Measurements from ENCODE around the gene BRD4.
A peak's percentile ranks its signal among the peaks of the same experiment; 100 is the strongest.

Gene BRD4

DNA sequence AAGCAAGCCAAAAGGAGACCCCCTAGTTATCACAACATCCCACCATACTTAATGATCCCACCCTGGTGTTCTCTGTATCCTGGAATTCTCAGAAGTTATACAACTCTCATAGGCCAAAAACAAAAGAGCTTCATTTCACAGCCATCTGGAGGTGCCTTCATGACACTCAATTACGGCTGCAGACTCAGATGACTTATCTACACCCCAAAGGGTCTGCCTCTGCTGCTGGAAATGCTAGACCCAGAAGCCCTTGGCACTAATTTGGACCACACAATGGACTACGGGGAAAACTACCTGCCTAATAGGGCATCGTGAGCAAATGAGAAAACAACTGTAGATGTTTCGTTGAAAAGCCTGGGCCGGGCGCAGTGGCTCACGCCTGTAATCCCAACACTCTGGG is 40.2 kb downstream of the BRD4 start:
- ATAC-seq (no peak), DNase-seq (ENCODE audit: low spot score in 2 of 2) (no peak)
- H3K9me3 Mint-ChIP-seq = no peaks in the 10 kb centered on the region
- H3K27ac Mint-ChIP-seq = peak overlapping the region; percentile 58
- H3K4me1 Mint-ChIP-seq = peaks cover 99% of the 10 kb centered on the region
- H3K36me3 Mint-ChIP-seq = peaks cover 20% of the 10 kb centered on the region
- peak overlapping the region; percentile 34 for H3K4me3 Mint-ChIP-seq

DNA sequence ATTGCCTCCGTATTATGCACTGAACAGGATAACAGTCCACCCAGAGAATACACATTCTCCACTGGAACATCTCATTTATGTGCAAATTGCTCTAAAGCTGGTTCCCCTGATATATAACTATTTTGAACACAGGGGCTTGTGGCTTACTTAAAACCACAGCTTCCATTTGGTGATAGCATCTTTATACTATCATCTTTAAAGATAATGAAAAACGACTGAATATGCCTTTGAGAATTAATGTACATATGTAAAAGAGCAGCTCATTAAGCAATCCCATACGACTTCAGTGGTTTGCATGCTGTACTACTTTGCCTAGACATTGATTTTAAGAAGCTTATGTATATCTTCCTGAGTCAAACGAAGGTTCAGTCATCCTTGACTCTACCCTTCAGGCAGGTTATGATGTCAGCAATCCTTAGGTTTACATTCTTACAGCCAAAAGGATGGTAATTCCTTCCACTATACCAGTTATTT is 40.8 kb downstream of the BRD4 start:
- peak overlapping the region; percentile 34 for H3K4me3 Mint-ChIP-seq
- peak; percentile 71 for ATAC-seq
- H3K27ac Mint-ChIP-seq = peak overlapping the region; percentile 58
- no peaks in the 10 kb centered on the region for H3K9me3 Mint-ChIP-seq
- H3K36me3 Mint-ChIP-seq = peaks cover 17% of the 10 kb centered on the region
- H3K4me1 Mint-ChIP-seq = peaks cover 93% of the 10 kb centered on the region
- no peak for DNase-seq (ENCODE audit: low spot score in 2 of 2)

DNA sequence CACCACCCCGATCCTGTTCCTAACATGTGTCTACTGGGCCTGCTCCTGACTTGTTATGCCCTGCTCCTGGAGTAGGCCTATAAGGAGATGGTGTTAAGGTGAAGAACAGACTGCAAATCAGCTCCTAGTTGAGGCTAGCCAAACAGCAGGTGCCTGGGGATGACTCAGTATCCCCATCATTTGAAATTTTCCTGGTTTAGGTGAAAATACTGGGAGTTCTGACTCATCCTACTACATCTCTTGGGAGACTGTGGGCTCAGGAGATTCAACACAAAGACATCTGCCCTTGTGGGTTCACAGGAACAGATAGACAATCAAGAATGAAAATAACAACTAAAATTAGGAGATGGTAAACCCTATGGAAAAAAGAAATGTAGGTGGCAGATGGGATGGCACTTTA is 41.2 kb downstream of the BRD4 start:
- no peak for DNase-seq (ENCODE audit: low spot score in 2 of 2)
- no peak for ATAC-seq
- Mint-ChIP-seq H3K36me3 (peaks cover 15% of the 10 kb centered on the region), H3K4me1 (peaks cover 92% of the 10 kb centered on the region), H3K4me3 (no peak overlapping the region), H3K9me3 (no peaks in the 10 kb centered on the region), H3K27ac (peak overlapping the region; percentile 58)

DNA sequence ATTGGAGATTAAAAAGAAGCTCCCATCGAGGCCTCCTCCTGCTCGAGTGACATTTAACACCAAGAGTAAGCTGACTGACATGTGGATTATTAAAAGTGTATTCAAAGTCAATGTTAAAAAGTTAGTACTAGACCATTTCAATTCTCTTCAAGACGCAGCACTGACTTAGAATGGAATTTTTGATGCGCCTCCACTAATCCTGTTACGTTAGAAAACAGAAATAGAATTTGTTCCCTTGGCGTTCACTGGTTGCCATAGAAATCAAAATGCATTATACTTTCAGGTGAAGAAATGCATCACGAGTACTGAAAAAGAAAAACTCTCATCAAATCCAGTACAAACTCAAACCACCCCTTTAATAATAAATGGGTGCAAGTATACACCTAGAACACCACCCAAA is 42.2 kb downstream of the BRD4 start:
- peak overlapping the region; percentile 58 for H3K27ac Mint-ChIP-seq
- peaks cover 14% of the 10 kb centered on the region for H3K36me3 Mint-ChIP-seq
- DNase-seq (ENCODE audit: low spot score in 2 of 2) (no peak), ATAC-seq (no peak)
- H3K4me3 Mint-ChIP-seq = no peak overlapping the region
- H3K4me1 Mint-ChIP-seq = peaks cover 93% of the 10 kb centered on the region
- no peaks in the 10 kb centered on the region for H3K9me3 Mint-ChIP-seq

DNA sequence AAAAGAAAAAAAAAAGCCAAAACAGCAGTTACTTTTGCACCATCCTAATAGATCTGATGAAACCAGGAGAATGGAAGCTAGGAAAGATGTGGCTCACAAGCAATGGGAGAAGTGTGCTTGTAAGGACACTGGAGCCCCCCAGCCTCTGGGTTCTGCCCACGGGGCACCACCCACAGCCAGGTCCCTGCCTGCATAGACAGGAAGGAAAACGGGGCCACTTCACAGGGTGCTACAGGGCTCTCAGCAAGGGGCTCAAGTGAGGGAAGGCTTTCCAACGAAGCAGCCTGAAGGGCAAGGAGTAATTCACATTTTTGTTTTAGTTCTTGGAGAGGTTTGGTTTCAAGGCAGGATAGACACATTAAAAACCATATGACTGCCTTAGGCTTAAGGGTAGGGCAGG is 42.7 kb downstream of the BRD4 start:
- ATAC-seq = no peak
- H3K9me3 Mint-ChIP-seq = no peaks in the 10 kb centered on the region
- H3K4me3 Mint-ChIP-seq = peak overlapping the region; percentile 24
- peak overlapping the region; percentile 60 for H3K27ac Mint-ChIP-seq
- peaks cover 13% of the 10 kb centered on the region for H3K36me3 Mint-ChIP-seq
- peaks cover 93% of the 10 kb centered on the region for H3K4me1 Mint-ChIP-seq
- no peak for DNase-seq (ENCODE audit: low spot score in 2 of 2)

DNA sequence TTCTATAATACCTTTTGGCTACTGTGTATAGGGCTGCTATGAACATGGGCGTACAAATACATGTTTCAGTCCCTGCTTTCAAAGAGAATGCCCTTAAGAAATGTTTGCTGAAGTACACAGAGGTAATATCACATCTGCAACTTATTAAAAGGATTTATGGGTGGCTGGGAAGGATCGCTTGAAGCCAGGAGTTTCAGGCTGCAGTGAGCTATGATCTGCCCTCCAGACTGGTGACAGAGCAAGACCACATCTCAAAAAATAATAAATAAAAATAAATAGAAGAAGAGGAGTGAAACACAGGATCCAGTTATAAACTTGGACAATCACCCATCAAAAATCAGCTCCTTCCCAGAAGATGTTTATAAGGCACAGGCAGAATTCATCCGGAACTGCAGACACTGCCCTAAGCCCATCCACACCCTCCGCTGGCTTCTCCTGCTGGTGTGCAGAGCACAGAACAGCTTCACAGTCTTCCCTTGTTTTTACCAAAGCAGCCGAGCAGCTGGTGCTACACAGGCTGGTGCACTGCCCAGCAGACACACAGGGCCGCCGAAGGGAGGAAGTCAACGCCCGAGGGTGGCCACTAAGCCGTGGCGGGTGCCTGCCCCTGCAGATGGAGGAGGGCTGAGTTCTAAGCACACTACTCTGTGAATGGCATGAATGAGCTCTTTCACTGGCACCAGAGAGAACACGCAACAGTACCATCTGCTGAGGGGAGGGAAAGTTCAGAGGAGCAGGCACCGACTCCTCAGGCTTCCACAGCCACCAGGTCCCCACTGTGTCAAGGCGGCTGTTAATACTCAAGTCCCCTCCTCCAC is 44.0 kb downstream of the BRD4 start:
- H3K4me3 Mint-ChIP-seq = peak overlapping the region; percentile 24

DNA sequence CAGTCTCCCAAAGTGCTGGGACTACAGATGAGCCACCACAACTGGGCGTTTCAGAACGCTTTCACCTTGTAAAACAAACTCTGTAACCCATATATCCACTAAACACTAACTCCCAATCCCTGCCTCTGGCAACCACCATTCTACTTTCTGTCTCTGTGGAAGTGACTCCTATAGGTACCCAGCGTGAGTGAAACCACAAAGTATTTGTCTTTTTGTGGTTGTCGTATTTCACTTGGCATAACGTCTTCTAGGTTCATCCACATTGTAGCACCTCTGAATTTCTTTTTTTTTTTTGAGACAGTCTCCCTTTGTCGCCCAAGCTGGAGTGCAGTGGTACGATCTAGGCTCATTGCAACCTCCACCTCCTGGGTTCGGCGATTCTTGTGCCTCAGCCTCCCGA is 44.8 kb downstream of the BRD4 start:
- H3K36me3 Mint-ChIP-seq = peaks cover 15% of the 10 kb centered on the region
- DNase-seq (ENCODE audit: low spot score in 2 of 2) (no peak), ATAC-seq (peak; percentile 39)
- H3K4me3 Mint-ChIP-seq = peak overlapping the region; percentile 24
- H3K9me3 Mint-ChIP-seq = no peaks in the 10 kb centered on the region
- peak overlapping the region; percentile 60 for H3K27ac Mint-ChIP-seq
- H3K4me1 Mint-ChIP-seq = peaks cover 93% of the 10 kb centered on the region

More for the DNA sequence above, 44.0 kb downstream of the BRD4 start:
- ATAC-seq (peak; percentile 23), DNase-seq (ENCODE audit: low spot score in 2 of 2) (no peak)
- peaks cover 93% of the 10 kb centered on the region for H3K4me1 Mint-ChIP-seq
- H3K27ac Mint-ChIP-seq = peak overlapping the region; percentile 60
- peaks cover 15% of the 10 kb centered on the region for H3K36me3 Mint-ChIP-seq
- H3K9me3 Mint-ChIP-seq = no peaks in the 10 kb centered on the region

DNA sequence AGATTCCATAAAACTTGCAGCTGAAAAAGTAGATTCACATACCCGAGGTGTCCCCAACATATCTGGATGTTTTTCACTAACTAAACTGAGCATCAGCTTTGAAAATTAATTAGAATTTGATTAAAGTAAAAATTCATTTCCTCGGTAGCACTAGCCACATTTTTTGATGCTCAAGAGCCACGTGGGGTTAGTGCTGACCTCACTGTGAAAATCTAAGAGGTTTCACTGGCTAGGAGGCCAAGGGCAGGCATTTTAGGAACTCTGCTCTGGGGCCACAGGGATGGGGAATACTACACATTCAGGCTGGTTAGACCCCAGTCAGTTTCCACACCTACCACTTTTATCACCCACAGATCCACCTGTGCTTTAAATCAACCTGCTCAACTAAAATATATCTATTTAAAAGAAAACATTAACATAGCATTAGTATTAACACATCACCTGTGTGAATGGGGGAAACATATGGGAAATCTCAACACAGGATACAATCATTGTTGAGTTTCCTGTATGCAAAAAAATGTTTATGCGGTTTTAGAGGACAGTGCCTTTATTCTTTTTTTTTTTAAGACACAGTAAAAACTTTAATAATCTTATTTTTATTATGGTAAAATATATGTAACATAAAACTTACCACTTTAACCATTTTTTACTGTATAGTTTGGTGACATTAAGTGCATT is 45.5 kb downstream of the BRD4 start:
- peaks cover 15% of the 10 kb centered on the region for H3K36me3 Mint-ChIP-seq
- H3K9me3 Mint-ChIP-seq = no peaks in the 10 kb centered on the region
- H3K4me3 Mint-ChIP-seq = peak overlapping the region; percentile 24
- DNase-seq (ENCODE audit: low spot score in 2 of 2) (no peak), ATAC-seq (no peak)
- peak overlapping the region; percentile 89 for H3K27ac Mint-ChIP-seq
- H3K4me1 Mint-ChIP-seq = peaks cover 93% of the 10 kb centered on the region

DNA sequence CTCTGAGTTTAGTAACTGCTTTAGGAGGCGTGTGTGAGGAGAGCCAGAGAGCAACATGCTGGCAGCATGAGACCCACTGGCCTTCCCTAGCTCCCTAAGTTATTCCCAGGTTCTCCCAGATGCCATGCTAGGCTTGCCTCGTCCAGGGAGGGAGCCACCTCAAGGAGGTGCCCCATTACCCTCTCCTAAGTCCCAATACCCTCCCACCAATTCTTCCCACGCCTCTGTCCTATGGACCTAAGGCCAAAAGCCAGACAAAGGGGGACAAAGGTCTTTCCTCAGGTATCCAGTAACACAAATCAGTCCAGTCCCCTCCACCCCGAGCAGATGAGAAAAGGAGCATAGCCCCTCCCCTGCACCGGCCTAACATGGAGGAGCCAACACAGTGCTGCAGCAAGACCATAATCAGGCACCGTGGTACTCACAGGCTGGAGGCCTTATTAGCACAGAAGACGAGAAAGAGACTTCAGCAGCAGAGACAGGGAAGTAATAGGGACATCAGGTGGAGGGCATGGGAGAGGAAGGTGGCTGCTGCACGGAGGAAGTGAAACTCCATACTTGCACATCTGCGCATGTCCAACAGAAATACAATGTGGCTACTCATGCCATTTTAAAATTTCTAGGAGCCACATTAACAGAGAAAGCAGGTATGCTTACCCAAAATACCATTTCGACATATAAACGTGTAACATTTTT is 46.3 kb downstream of the BRD4 start:
- Mint-ChIP-seq H3K36me3 (peaks cover 20% of the 10 kb centered on the region), H3K4me1 (peaks cover 93% of the 10 kb centered on the region), H3K27ac (peak overlapping the region; percentile 89), H3K4me3 (no peak overlapping the region), H3K9me3 (no peaks in the 10 kb centered on the region)
- ATAC-seq = no peak
- no peak for DNase-seq (ENCODE audit: low spot score in 2 of 2)

DNA sequence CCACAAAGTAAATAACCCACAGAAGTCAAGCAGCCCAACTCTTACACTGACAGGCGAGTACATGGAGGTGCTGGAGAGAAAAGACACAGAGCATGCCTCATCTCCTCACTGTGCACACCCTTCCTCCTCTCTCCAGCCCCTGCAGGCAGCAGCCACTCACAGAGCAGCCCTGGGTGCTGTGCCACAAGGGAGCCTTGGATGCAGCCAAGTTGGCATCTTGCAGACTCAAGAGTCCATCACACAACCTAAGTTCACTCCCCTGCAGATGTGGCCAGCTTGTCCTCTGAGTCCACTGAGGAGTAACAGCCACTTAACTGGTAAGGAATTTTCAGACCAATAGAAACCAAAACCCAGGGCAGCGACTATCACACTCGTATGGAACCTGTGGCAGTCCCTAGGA is 47.4 kb downstream of the BRD4 start:
- Mint-ChIP-seq H3K9me3 (no peaks in the 10 kb centered on the region), H3K27ac (peak overlapping the region; percentile 89), H3K4me1 (peaks cover 93% of the 10 kb centered on the region), H3K36me3 (peaks cover 20% of the 10 kb centered on the region), H3K4me3 (peak overlapping the region; percentile 50)
- no peak for ATAC-seq
- DNase-seq (ENCODE audit: low spot score in 2 of 2) = no peak

DNA sequence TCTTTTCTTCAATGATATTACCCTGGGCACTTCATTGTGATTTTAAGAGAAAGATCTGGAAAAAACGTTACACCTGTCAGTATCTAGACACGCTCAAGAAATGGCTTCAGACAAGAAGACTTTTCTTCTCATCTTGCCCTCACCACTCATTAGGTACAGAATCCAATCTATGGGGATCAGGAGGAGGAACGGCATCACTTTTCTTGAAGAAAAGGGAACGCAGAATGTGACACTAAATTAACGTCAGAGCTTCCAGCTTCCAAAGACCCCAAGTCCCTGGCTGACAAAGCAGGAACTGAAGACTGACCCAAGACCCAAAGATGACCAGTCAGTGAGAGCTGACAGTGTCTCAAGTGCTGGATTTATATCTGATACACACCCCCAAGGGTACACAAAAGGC is 48.2 kb downstream of the BRD4 start:
- Mint-ChIP-seq H3K36me3 (peaks cover 20% of the 10 kb centered on the region), H3K27ac (peak overlapping the region; percentile 89)

DNA sequence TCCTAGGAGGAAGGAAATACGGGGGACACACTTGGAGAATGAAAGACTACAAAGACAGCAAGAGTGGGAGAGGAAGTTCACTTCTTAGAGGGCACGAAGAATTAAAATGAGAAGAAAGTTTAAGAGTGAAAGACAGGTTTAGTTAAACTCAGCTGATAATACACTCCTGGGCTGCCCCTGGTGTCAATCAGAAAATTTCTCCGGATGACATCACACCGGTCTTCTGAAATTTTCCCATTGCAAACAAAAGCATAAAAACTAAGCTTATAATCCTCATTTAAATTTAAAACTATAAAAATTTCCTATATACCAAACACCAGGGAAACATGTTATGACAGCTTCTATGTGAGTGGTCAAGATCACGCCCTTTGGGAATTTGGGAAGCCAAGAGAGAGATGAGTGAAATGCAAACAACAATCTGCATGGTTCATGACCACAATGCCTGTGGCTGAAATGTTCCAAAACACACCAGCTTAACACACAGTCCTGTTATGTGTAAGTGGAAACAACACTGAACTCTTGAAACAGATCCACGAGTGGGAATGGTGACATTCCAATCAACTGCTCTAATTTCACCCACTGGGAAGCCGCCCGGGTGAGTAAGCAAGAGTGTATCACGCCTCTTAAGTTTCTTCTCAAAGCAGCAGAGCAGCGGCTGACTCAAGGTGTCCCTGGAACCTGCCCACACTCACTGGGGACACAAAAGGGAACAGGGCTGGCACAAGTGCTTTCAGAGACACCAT is 49.0 kb downstream of the BRD4 start:
- peak overlapping the region; percentile 50 for H3K4me3 Mint-ChIP-seq
- DNase-seq (ENCODE audit: low spot score in 2 of 2) (no peak), ATAC-seq (peak; percentile 79)
- no peaks in the 10 kb centered on the region for H3K9me3 Mint-ChIP-seq
- H3K27ac Mint-ChIP-seq = peak overlapping the region; percentile 89
- peaks cover 86% of the 10 kb centered on the region for H3K4me1 Mint-ChIP-seq
- H3K36me3 Mint-ChIP-seq = peaks cover 20% of the 10 kb centered on the region

More for the DNA sequence above, 48.2 kb downstream of the BRD4 start:
- no peak for DNase-seq (ENCODE audit: low spot score in 2 of 2)
- ATAC-seq = no peak
- Mint-ChIP-seq H3K4me3 (peak overlapping the region; percentile 50), H3K4me1 (peaks cover 93% of the 10 kb centered on the region), H3K9me3 (no peaks in the 10 kb centered on the region)

DNA sequence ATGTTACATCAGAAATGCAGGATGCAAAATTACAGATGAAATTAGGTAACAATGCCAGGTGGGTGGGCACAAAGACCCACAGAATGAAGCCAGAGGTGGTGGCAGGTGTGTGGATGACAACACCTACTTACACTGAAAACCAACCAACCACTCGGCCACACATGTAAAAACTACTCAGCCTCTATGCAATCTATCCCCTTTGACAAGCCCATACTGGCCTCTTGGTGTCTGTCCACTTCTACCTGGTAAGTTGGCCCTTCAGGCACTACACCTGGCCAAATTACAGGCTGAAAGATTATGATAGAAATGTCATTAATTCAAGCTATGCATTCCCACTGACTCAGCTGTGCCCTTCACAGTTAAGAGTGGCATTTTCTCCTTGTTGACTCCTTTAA is 50.0 kb downstream of the BRD4 start:
- ATAC-seq (no peak), DNase-seq (ENCODE audit: low spot score in 2 of 2) (no peak)
- peaks cover 76% of the 10 kb centered on the region for H3K4me1 Mint-ChIP-seq
- peaks cover 20% of the 10 kb centered on the region for H3K36me3 Mint-ChIP-seq
- H3K4me3 Mint-ChIP-seq = no peak overlapping the region
- H3K27ac Mint-ChIP-seq = peak overlapping the region; percentile 89
- H3K9me3 Mint-ChIP-seq = no peaks in the 10 kb centered on the region

DNA sequence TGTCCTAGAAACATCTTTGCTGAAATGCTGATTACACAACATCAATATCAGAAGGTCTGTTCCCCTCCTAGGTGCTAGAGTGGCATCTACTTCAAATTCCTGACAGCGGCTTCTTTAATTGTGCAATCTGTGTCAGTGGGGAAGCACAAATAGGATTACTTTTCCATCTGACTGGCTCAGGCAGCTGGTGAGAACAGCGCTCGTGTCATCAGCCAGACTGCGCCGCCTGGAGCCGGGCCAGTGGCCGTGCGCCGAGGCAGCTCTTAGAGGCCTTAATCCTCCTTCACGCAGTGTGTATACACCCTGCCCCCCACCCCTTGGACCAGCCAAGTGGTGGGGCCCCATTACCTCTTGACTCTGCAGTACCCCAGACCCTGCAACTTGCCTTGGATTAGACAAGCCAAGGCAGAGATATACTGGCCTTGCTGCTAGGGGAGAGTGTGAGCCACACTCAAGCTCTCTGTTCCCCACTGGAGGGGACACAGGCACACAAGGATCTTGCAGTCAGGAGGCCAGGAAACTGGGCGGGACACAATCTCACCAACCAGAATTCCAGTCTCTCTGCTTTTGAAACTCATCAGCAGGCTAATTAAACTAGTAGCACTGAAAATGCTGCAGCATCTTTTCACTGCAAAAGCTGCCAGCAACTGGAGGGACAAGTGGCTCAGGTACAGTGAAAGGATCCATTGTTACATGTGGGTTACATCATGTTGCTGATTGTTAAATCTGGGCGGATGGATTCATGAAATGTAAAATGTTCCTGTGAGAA is 51.2 kb downstream of the BRD4 start:
- ATAC-seq (no peak), DNase-seq (ENCODE audit: low spot score in 2 of 2) (no peak)
- Mint-ChIP-seq H3K4me3 (no peak overlapping the region), H3K36me3 (peaks cover 17% of the 10 kb centered on the region), H3K4me1 (peaks cover 79% of the 10 kb centered on the region), H3K27ac (peak overlapping the region; percentile 89), H3K9me3 (no peaks in the 10 kb centered on the region)
